Measurements from ENCODE around the gene TMEM245. TPM values are rescaled to one million over a fixed set of nuclear protein-coding genes. Genes with fewer than 3 reads are reported as not detected.

The TMEM245 gene
- polyA plus RNA-seq, 3 donors: 6.9 to 11.3 (median 9.7) TPM

DNA sequence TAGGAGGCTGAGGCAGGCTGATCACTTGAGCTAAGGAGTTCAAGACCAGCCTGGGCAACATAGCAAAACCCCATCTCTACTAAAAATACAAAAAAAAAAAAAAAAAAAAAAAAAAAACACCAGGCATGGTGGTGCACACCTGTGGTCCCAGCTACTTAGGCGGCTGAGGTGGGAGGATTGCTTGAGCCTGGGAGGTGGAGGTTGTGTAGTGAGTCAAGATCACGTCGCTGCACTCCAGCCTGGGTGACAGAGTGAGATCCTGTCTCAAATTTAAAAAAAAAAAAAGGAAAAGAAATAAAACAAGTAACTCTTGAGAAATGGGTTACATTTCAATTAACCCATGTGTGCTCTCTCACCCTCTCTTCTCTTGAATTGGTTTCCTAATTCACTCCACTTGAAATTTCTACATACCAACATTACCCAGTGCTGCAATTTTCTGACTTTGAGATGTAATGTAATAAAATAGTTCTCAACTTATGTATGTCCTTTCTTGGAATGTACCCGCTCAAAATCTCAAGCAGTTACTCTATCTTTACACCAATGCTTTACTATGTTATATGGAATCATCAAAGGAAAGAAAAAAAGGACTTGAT lies 35.8 kb downstream of the TMEM245 start:
- Histone ChIP-seq H3K27me3 (ENCODE audit: control insufficient read depth in 2 of 2, insufficient read depth in 2 of 2, low read length in 2 of 2) (no peaks in the 10 kb centered on the region), H3K4me1 (ENCODE audit: control insufficient read depth in 1 of 2, insufficient read depth in 2 of 2, low read length in 2 of 2) (peaks cover 5 to 6% of the 10 kb centered on the region in 2 donors), H2AFZ (ENCODE audit: insufficient read depth, low read depth, low read length, poor library complexity, severe bottlenecking) (no peak overlapping the region), H3K4me2 (replicated peaks; ENCODE audit: extremely low read depth, low read length, poor library complexity, severe bottlenecking) (no peak overlapping the region), H3K9me3 (replicated peaks in 1 of 2; ENCODE audit: control insufficient read depth in 1 of 2, insufficient read depth in 1 of 2, low read length in 2 of 2) (no peaks in the 10 kb centered on the region), H3K36me3 (replicated peaks in 1 of 2; ENCODE audit: control insufficient read depth in 1 of 2, insufficient read depth in 2 of 2, low read length in 2 of 2) (peaks cover 30 to 78% of the 10 kb centered on the region in 2 donors), H3K4me3 (replicated peaks in 1 of 3; ENCODE audit: low read depth in 2 of 3, low read length in 3 of 3) (no peak overlapping the region), H4K20me1 (ENCODE audit: insufficient read depth, low read length) (peaks cover 9% of the 10 kb centered on the region), H3K9ac (ENCODE audit: insufficient read depth, low read length, poor library complexity, severe bottlenecking) (no peak overlapping the region), H3K27ac (ENCODE audit: low read depth in 1 of 2, low read length in 2 of 2) (no peak overlapping the region), H3K79me2 (ENCODE audit: insufficient read depth, low read length) (no peaks in the 10 kb centered on the region)
- Mint-ChIP-seq H3K4me3 (no peak overlapping the region), H3K4me1 (peaks cover 4% of the 10 kb centered on the region), H3K36me3 (peaks cover 63 to 79% of the 10 kb centered on the region in 2 donors), H3K27me3 (ENCODE audit: low read depth in 3 of 3) (no peaks in the 10 kb centered on the region), H3K27ac (no peak overlapping the region), H3K9me3 (no peaks in the 10 kb centered on the region)
- no peak for DNase-seq
- no CpG with 5 or more reads among the region's 4 CpGs for WGBS (ENCODE audit: insufficient coverage)
- intact Hi-C loops (cut with micrococcal nuclease): no loop called here
- no peak for TF ChIP-seq CTCF (IDR thresholded peaks at IDR 0.05)

DNA sequence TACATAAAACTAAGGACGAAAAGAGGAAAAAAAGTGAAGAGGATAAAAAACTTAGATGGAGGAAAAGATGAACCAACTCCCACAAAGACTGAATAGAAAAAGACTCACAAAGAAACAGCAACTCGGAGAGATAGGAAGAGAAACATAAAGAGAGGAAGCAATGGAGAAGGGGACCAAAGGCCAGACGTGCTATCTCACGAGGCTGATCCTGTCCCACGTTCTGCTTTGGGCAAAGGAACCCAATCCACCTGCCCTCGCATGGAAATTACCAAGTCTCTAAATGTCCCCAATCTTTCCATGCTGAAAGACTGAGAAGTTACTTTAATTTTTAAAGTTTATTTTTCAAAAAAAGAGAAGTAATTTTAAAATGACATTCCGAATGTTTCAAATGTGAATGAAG lies 36.6 kb downstream of the TMEM245 start:
- H3K36me3 ChIP-seq (replicated peaks in 1 of 2; ENCODE audit: control insufficient read depth in 1 of 2, insufficient read depth in 2 of 2, low read length in 2 of 2): peaks cover 32 to 78% of the 10 kb centered on the region in 2 donors
- peaks cover 65 to 78% of the 10 kb centered on the region in 2 donors for H3K36me3 Mint-ChIP-seq
- no peak overlapping the region for H3K9ac ChIP-seq (ENCODE audit: insufficient read depth, low read length, poor library complexity, severe bottlenecking)
- H3K4me1 Mint-ChIP-seq: peaks cover 4% of the 10 kb centered on the region
- no peaks in the 10 kb centered on the region for H3K79me2 ChIP-seq (ENCODE audit: insufficient read depth, low read length)
- peaks cover 5 to 6% of the 10 kb centered on the region in 2 donors for H3K4me1 ChIP-seq (ENCODE audit: control insufficient read depth in 1 of 2, insufficient read depth in 2 of 2, low read length in 2 of 2)
- no peak overlapping the region for H2AFZ ChIP-seq (ENCODE audit: insufficient read depth, low read depth, low read length, poor library complexity, severe bottlenecking)
- no peaks in the 10 kb centered on the region for H3K9me3 Mint-ChIP-seq
- no peak for DNase-seq
- no peaks in the 10 kb centered on the region for H3K27me3 Mint-ChIP-seq (ENCODE audit: low read depth in 3 of 3)
- no peak overlapping the region for H3K4me3 Mint-ChIP-seq
- H3K9me3 ChIP-seq (replicated peaks in 1 of 2; ENCODE audit: control insufficient read depth in 1 of 2, insufficient read depth in 1 of 2, low read length in 2 of 2): no peaks in the 10 kb centered on the region
- no peak for TF ChIP-seq CTCF (IDR thresholded peaks at IDR 0.05)
- whole genome bisulfite sequencing (ENCODE audit: insufficient coverage): 80% methylated on average over 1 of the region's 7 CpGs
- H3K27ac ChIP-seq (ENCODE audit: low read depth in 1 of 2, low read length in 2 of 2): no peak overlapping the region
- H3K27ac Mint-ChIP-seq: no peak overlapping the region
- H3K4me3 ChIP-seq (replicated peaks in 1 of 3; ENCODE audit: low read depth in 2 of 3, low read length in 3 of 3): no peak overlapping the region
- intact Hi-C loops (cut with micrococcal nuclease): no loop called here
- peaks cover 9% of the 10 kb centered on the region for H4K20me1 ChIP-seq (ENCODE audit: insufficient read depth, low read length)
- H3K27me3 ChIP-seq (ENCODE audit: control insufficient read depth in 2 of 2, insufficient read depth in 2 of 2, low read length in 2 of 2): no peaks in the 10 kb centered on the region
- H3K4me2 ChIP-seq (replicated peaks; ENCODE audit: extremely low read depth, low read length, poor library complexity, severe bottlenecking): no peak overlapping the region

Measured in CD14-positive monocyte (primary cell).